Hepatocyte (in vitro differentiated cells): ENCODE data around the gene EIF4A2.

Source experiments
- EZH2 ChIP-seq: fragments of 200-600 bp; sonication (generic); IDR thresholded peaks from 2 replicates; pipeline ENCODE4 v1.6.1; 2016; ENCODE audit warnings: antibody characterized with exemption, mild to moderate bottlenecking, borderline replicate concordance
- TF ChIP-seq, protein P1 (sequence below): fragments of 200-600 bp; sonication (generic); IDR thresholded peaks from 2 replicates; pipeline ENCODE4 v1.5.1; 2016; ENCODE audit warnings: antibody characterized with exemption, mild to moderate bottlenecking; ENCODE audit not compliant: poor library complexity

DNA sequence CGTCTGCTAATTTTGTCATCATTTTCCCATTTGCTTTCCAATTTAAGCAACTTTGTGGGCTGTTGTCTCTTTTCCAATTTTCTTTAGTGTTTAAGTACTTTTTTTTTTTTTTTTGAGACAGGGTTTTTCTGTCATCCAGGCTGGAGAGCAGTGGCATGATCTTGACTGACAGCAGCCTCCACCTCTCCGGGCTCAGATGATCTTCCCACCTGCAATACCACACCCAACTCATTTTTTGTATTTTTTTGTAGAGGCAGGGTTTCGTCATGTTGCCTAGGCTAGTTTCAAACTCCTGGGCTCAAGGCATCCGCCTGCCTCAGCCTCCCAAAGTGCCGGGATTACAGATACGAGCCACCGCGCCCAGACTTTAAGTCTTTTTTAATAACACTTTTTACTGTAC lies 26.2 kb upstream of the EIF4A2 start:
- TF ChIP-seq, protein P1, sequence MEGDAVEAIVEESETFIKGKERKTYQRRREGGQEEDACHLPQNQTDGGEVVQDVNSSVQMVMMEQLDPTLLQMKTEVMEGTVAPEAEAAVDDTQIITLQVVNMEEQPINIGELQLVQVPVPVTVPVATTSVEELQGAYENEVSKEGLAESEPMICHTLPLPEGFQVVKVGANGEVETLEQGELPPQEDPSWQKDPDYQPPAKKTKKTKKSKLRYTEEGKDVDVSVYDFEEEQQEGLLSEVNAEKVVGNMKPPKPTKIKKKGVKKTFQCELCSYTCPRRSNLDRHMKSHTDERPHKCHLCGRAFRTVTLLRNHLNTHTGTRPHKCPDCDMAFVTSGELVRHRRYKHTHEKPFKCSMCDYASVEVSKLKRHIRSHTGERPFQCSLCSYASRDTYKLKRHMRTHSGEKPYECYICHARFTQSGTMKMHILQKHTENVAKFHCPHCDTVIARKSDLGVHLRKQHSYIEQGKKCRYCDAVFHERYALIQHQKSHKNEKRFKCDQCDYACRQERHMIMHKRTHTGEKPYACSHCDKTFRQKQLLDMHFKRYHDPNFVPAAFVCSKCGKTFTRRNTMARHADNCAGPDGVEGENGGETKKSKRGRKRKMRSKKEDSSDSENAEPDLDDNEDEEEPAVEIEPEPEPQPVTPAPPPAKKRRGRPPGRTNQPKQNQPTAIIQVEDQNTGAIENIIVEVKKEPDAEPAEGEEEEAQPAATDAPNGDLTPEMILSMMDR, result no peak
- no peak for TF ChIP-seq EZH2
